Peyer's patch (tissue), 4 donors: Measurements from ENCODE around the gene DLGAP1. TPM values are rescaled to one million over a fixed set of nuclear protein-coding genes. Genes with fewer than 3 reads are reported as not detected.
"Not testable (repeated sequence)": the region's sequence is repeated elsewhere in the genome, so short reads cannot be mapped to it uniquely, and the experiment has no call there.

Experiments used
- DNase-seq, 3 donors: peaks; one replicate each; pipeline ENCODE4 v3.0.0-alpha.2; 2017 to 2019
- H3K27ac ChIP-seq, 4 donors: fragments of 200-600 bp; sonication (generic); one replicate each; pipeline ENCODE4 v1.5.1; 2016 to 2019
- H3K27me3 ChIP-seq, 2 donors: fragments of 200-600 bp; sonication (generic); one replicate each; pipeline ENCODE4 v1.5.1; 2019
- H3K36me3 ChIP-seq, 3 donors: fragments of 200-600 bp; sonication (generic); one replicate each; pipeline ENCODE4 v1.5.1; 2016 to 2019
- H3K4me1 ChIP-seq, 4 donors: fragments of 200-600 bp; sonication (generic); one replicate each; pipeline ENCODE4 v1.5.1; 2016 to 2019
- H3K4me3 ChIP-seq, 4 donors: fragments of 200-600 bp; sonication (generic); 1 replicate in 3 of 4; 2 replicates in 1 of 4; pipeline ENCODE4 v1.5.1; 2016 to 2019; ENCODE audit warnings: mild to moderate bottlenecking in 1 of 4
- H3K9me3 ChIP-seq, 4 donors: fragments of 200-600 bp; sonication (generic); one replicate each; pipeline ENCODE4 v1.5.1; 2016 to 2019; ENCODE audit warnings: mild to moderate bottlenecking in 1 of 4
- CTCF ChIP-seq, 6 experiments: fragments of 450-650 bp in 4 of 6; fragments of 200-600 bp in 2 of 6; sonication (generic) in 1 of 6; IDR thresholded peaks; one replicate each; pipeline ENCODE4 v1.5.1; 2017 to 2019; ENCODE audit warnings: antibody characterized with exemption in 6 of 6, mild to moderate bottlenecking in 3 of 6, moderate library complexity in 1 of 6
- POLR2A ChIP-seq, 2 donors: fragments of 450-650 bp; IDR thresholded peaks; one replicate each; pipeline ENCODE4 v1.5.1; 2017; ENCODE audit warnings: antibody characterized with exemption in 2 of 2, mild to moderate bottlenecking in 2 of 2, moderate library complexity in 2 of 2
- total RNA-seq, 4 donors: library from RNA; depleted of rRNA; stranded (reverse); fragments of >200 nt; gene quantifications; one replicate each; pipeline ENCODE4 v1.1.0, GENCODE V29; 2016

The DLGAP1 gene
- total RNA-seq, 4 donors from 2014 or later: 0.53 to 4.1 (median 2.1) TPM

- Histone ChIP-seq H3K27ac (no peak overlapping the region), H3K4me3 (no peak overlapping the region), H3K36me3 (no peaks in the 10 kb centered on the region), H3K27me3 (no peaks in the 10 kb centered on the region), H3K9me3 (no peaks in the 10 kb centered on the region), H3K4me1 (peaks cover 0 to 20% (median 5%) of the 10 kb centered on the region in 4 donors)
- no peak for DNase-seq
- TF ChIP-seq POLR2A (IDR thresholded peaks at IDR 0.05): no peak
- no peak for TF ChIP-seq CTCF (IDR thresholded peaks at IDR 0.05)
Observed at GRCh38 chr18:3581890-3582289, 873.2 kb downstream of the DLGAP1 start.

- not testable (repeated sequence) for H3K27ac ChIP-seq, H3K27me3 ChIP-seq, DNase-seq, H3K36me3 ChIP-seq, H3K4me3 ChIP-seq, H3K9me3 ChIP-seq
- H3K4me1 ChIP-seq: peaks cover 0 to 18% (median 4%) of the 10 kb centered on the region in 4 donors
Observed at GRCh38 chr18:3580523-3581025, 874.5 kb downstream of the DLGAP1 start.

GRCh38 chr18:3579701-3580100 lies 875.4 kb downstream of the DLGAP1 start:
- DNase-seq: no peak
- Histone ChIP-seq H3K9me3 (no peaks in the 10 kb centered on the region), H3K4me3 (no peak overlapping the region), H3K27me3 (no peaks in the 10 kb centered on the region), H3K27ac (no peak overlapping the region), H3K36me3 (no peaks in the 10 kb centered on the region), H3K4me1 (peaks cover 0 to 9% (median 2%) of the 10 kb centered on the region in 4 donors)
- TF ChIP-seq CTCF (IDR thresholded peaks at IDR 0.05) (no peak), POLR2A (IDR thresholded peaks at IDR 0.05) (no peak)

- Histone ChIP-seq H3K36me3 (no peaks in the 10 kb centered on the region), H3K4me3 (no peak overlapping the region), H3K4me1 (no peaks in the 10 kb centered on the region), H3K27ac (no peak overlapping the region), H3K27me3 (no peaks in the 10 kb centered on the region), H3K9me3 (no peaks in the 10 kb centered on the region)
- DNase-seq: no peak
- TF ChIP-seq POLR2A (IDR thresholded peaks at IDR 0.05) (no peak), CTCF (IDR thresholded peaks at IDR 0.05) (no peak)
Observed at GRCh38 chr18:3578621-3579020, 876.5 kb downstream of the DLGAP1 start.

GRCh38 chr18:3577281-3577855 lies 877.7 kb downstream of the DLGAP1 start:
- no peak for DNase-seq
- TF ChIP-seq CTCF (IDR thresholded peaks at IDR 0.05) (no peak), POLR2A (IDR thresholded peaks at IDR 0.05) (no peak)
- Histone ChIP-seq H3K4me3 (no peak overlapping the region), H3K27me3 (no peaks in the 10 kb centered on the region), H3K27ac (no peak overlapping the region), H3K36me3 (no peaks in the 10 kb centered on the region), H3K9me3 (no peaks in the 10 kb centered on the region), H3K4me1 (no peaks in the 10 kb centered on the region)

GRCh38 chr18:3572761-3573160 lies 882.3 kb downstream of the DLGAP1 start:
- no peaks in the 10 kb centered on the region for H3K27me3 ChIP-seq
- TF ChIP-seq CTCF (IDR thresholded peaks at IDR 0.05) (no peak), POLR2A (IDR thresholded peaks at IDR 0.05) (no peak)
- H3K4me1 ChIP-seq: no peaks in the 10 kb centered on the region

More at GRCh38 chr18:3572761-3573160, 882.3 kb downstream of the DLGAP1 start:
- Histone ChIP-seq H3K27ac (no peak overlapping the region), H3K4me3 (no peak overlapping the region), H3K9me3 (no peaks in the 10 kb centered on the region), H3K36me3 (no peaks in the 10 kb centered on the region)
- no peak for DNase-seq
